CD4-positive, alpha-beta T cell treated with Interleukin-17A for 1 hour (primary cell): Measurements from ENCODE around the gene FAXC.

Source experiments
- DNase-seq: peaks from one replicate; pipeline ENCODE4 v3.0.0-alpha.2; 2020

The FAXC gene

DNA sequence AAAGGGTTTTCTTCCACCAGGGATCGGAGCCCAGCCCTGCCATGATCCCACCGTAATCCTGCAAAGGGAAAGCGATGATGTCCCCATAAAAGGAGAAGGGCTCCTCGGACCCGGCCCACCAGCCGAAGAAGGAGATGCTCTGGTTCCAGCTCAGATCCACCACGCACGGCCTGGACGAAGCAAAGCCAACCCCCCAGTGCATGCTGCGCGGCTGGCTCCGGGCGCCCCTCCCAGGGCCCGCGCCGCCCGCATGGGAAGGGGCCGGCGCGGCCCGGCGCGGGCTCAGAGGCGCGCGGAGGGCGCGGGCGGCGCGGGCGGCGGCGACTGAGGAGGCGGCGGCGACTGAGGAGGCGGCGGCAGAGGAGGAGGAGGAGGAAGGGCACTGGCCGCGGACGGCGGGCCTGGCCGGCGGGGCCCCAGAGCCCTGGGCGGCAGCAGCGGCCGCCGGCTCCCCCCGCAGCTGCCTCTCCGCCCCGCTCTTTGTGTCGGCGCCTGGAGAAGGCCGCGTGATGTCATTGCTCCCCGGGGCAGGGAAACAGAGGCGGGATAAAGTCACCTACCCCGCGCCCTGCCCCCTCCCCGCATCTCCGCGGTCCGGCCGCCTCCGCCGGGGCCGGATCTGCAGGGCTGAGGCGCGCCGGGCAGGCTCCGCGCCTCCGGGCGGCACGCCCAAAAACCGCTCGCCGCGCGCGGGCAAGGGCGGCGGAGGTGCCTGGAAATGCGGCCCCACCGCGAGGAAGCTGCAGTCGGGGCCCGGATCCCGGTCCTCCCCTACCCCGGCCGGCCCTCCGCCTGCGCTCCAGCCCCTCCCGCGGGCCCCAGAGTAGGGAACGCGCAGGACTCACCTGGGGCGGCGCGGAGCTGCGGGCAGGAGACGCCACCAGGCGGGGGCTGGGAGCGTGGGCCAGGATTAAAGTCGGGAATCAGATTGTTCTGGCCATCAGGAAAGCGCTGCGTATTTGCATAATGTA, at the start of gene FAXC:
FAXC (minus strand) TSS at position 504 of the 971 bp plus-strand sequence; CDS start at position 202, 302 bp downstream.
- no peak for DNase-seq

DNA sequence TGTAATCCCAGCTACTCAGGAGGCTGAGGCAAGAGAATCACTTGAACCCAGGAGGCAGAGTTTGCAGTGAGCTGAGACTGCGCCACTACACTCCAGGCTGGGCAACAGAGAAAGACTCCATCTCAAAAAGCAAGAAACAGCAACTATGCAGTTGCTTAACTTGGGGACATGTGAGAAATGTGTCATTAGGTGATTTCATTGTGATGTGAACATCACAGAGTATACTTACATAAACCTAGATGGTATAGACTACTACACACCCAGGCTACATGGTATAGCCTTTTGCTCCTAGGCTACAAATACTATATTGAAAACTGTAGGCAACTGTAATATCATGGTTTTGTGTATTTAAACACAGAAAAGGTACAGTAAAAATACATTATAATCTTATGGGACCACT, 47.8 kb upstream of the FAXC start:
- DNase-seq: no peak

DNA sequence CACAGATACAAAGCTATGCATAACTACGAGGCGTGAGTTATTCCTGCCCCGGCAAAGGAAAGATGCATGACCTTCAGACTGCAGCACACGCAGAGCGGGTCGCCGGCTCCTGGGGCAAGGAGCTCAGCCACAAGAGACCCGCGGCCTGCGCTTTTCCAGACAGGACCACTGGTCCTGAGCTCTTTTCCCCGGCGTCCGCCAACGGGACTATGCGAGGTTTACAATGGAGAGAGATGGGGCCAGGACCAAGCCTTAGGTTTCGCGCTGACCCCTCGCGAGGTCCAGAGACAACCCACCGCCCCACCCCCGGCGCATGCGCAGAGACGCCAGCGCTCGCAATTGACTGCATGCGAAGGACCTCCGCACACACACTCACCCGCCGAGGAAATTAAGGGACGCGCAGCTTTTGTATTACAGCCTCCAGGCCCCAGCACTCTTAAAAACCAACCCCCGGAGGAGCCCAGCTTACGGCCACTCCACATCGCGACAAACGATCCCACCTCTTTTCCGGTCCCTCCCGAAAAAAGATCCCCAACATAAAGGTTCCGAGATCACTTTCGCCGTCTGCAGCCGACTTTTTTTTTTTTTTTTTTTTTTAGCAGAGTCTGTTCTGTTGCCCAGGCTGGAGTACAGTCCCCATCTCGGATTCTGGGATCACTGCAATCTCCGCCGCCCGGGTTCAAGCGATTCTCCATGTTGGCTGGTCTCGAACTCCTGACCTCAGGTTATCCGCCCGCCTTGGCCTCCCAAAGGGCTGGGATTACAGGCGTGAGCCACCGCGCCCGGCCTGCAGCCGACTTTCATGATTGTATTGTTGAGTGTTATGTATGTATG, 44.4 kb upstream of the FAXC start, which contains the start of gene COQ3:
COQ3 (minus strand) TSS at position 498 of the 834 bp plus-strand sequence; CDS start at position 482, 16 bp downstream.
- peak; percentile 71 for DNase-seq

GRCh38 chr6:99393366-99393697, 43.9 kb upstream of the FAXC start:
- no peak for DNase-seq

DNA sequence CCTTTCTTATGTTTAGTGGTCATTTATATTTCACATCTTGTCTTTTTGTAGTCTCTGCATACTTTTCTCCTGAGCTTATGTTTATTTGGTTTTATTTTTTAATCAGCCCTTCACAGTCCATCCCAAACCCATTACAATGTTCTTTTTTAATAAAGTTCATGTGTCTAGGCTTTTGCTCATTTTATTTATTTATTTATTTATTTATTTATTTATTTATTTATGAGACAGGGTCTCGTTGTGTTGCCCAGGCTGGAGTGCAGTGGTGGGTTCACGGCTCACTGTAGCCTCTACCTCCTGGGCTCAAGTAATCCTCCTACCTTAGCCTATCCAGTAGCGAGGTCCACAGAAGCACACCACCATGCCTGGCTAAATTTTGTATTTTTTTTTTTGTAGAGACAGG, 41.4 kb upstream of the FAXC start:
- DNase-seq: no peak

- DNase-seq: no peak
Observed at GRCh38 chr6:99384507-99384906, 35.0 kb upstream of the FAXC start.

DNA sequence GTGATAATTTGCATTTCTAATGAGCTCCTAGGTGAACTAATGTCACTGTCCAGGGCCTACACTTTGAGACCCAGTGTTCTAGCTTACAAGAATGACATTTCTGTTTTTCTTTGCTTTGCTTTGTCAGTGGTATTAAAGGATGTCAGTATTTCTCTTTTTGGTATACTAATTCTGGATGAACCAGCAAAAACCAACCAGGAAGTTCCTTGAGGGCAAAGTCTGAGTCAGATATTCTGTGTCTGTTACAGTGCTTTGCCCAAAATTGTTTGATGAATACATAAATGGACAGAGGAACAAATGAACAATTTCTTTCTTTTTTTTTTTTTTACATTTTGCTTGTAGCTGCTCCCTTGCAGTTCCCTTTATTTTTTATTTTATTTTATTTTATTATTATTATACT, 29.2 kb upstream of the FAXC start:
- no peak for DNase-seq

- DNase-seq: no peak
Observed at GRCh38 chr6:99369533-99369932, 20.1 kb upstream of the FAXC start.

DNA sequence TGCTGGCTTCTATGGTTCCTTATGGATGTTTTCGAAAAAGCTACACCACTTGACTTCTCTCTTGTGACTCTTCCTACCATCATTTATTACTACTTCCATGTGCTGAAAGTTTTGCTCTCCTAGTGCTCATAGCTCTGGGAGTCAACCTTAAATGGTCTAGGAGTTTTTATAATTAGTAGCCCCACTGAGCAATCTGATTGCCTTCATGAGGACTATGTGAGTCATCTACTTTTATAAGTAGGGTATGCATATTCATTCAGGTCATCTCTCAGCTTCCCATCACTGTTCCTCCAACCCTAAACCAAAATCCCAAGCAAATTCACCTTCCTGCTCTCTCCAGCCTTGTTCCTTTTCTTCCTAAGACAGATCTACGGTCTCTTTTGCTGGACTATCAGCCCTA, 17.4 kb upstream of the FAXC start:
- DNase-seq: no peak

DNA sequence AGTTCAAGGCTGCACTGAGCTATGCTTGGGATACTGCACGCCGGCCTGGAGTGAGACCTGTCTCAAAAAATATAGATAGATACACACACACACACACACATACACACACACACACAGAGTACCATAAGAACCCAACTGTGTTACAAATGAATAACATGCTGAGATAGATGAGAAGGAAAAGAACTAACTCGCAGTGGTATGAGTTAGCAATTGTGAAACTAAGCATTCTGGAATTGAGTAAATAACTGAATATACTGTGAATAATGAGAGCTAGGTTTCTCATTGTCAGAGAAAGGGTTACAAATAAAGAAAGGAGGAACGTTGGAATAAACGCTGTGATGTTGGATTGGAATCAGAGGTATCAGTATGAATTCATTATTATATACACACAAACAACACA, 14.6 kb upstream of the FAXC start:
- no peak for DNase-seq

GRCh38 chr6:99362678-99363268, 13.3 kb upstream of the FAXC start:
- no peak for DNase-seq

- no peak for DNase-seq
Observed at GRCh38 chr6:99359800-99360199, 10.3 kb upstream of the FAXC start.

DNA sequence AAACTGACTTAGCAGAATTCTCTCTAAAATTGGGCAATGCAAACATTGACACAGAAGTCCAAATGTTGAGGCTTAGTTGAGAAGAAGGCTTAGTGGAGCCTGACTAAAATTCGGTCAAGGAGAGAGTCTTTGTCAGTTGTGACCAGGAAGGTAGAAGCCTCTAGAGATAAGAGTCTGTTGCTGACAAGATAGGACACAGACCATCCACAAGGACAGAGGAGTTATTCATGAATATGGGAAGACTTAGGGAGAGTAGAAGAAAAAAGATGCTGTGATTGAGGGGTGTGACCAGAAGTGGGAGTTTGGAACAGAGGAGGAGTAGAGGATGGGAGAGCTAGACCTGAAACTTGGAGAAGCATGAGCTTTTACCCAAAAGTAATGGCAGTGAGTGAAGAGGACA, 7.2 kb upstream of the FAXC start:
- DNase-seq: no peak

- no peak for DNase-seq
Observed at GRCh38 chr6:99354983-99355382, 5.5 kb upstream of the FAXC start.

GRCh38 chr6:99353126-99353525, 3.7 kb upstream of the FAXC start:
- no peak for DNase-seq

DNA sequence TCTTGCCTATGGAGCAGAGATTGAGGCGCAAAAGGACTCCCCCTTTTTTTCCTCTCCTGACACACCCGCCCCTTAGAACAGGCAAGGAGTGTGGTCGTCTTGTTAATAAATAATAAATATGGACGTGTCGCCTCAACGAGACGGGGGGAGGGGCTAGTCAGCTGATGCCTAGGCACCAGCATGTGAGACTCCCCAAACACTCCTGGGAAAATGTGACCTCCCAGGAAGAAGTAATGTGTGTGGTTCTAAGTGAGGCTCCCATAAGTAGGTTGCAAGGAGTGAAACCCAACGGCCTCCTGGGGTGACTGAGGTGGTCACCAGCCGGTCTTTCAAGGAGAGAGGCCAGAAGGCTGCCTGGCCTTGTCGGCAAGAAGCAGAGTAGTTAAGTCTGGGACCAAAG, 1.1 kb upstream of the FAXC start:
- no peak for DNase-seq

DNA sequence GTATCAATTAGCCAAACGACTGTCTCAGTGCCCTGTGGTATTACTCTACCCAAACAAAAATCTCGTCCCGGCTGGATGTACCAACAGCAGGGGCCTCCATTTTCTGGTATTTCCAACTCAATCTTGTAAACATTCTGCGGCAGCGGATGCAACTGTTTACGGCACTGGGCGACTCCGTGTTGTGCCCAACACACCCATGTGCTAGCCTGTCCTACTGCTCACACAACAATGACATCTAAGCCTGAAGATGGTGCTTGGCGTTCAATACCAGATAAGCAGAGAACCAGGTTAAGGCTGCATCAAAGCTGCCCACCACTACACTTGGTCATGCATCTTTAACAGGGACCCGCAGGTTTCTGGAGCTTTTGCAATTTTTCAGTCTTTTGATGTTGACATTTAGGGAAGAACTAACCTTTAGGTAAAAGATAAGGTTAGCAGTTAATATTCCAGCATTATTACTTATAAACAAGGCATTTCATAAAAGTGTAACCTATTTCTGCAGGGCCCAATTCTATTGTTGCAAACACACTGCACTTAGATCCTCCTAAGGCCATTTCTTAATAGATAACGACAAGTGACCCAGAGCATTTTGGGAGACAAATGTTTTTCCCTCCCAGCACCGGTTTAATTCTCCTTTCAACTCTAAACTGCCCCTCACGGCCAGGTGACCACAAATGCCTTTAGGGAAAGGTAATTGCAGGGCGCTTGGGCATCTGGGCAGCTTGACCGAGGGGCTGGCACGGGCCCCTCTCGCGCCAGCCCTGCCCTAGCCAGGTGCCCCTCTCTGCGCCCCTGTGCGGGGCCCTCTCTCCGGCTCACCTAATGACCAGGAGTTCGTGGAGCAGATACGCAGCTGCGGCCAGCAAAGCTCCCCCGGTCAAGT, 945 bp downstream of the FAXC start:
- no peak for DNase-seq

DNA sequence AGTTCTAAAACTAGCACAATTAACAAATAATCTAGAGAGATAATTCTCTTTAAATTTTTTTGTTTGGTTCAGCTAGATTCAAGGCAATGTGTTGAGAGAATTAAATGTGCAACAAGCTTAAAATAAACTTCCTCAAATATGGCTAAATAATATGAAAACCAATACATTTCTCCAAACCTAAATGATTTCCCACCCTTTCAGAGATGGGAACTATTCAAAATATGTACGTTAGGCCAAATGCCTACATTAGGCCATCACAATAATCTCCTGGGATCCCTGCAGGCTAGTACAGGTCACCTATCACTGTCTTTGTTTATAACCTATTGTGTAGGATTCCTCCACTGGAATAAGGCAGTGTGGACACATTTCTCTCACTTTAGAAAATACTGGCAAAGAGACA, 1.7 kb downstream of the FAXC start:
- DNase-seq: no peak

GRCh38 chr6:99346595-99346994, 2.9 kb downstream of the FAXC start:
- DNase-seq: no peak

DNA sequence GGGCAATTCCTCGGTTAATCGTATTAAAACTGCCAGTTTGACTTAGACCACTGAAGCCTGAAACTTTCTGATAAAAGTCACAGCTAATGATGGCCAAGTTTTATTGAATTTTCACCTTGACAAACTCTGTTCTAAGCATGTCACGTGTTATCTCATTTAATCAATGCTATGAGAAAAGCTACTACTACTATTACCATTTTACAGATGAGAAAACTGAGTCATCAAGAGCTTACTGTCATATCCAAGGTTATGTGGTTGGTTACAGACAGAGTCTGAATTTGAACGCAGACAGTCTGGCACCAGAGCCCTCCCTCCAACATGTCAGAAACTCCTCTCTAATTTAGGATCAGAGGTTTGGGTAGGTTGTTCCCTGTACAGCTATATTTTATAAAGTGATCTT, 4.3 kb downstream of the FAXC start:
- DNase-seq: no peak

GRCh38 chr6:99344289-99344688, 5.2 kb downstream of the FAXC start:
- DNase-seq: no peak

- DNase-seq: no peak
Observed at GRCh38 chr6:99341862-99342455, 7.5 kb downstream of the FAXC start.
